Smooth muscle cell (in vitro differentiated cells): ENCODE results near the gene ITGB6. TPM values are rescaled to one million over a fixed set of nuclear protein-coding genes. Genes with fewer than 3 reads are reported as not detected.

Experiments used
- DNase-seq: peaks from one replicate; lab custom pipeline; 2025; ENCODE audit not compliant: unreplicated experiment; lab: John Stamatoyannopoulos, UW
- H2AFZ ChIP-seq: fragments of 200-600 bp; sonication (generic); 2 replicates; pipeline ENCODE4 v1.6.0; 2016; ENCODE audit warnings: antibody characterized with exemption, low read depth, mild to moderate bottlenecking
- H3F3A ChIP-seq: fragments of 200-600 bp; sonication (generic); 2 replicates; pipeline ENCODE4 v1.6.0; 2017; ENCODE audit warnings: antibody characterized with exemption, low read depth
- H3K27ac ChIP-seq: fragments of 200-600 bp; sonication (generic); 2 replicates; pipeline ENCODE4 v1.5.1; 2016; ENCODE audit warnings: low read depth, mild to moderate bottlenecking
- H3K27me3 ChIP-seq: fragments of 200-600 bp; sonication (generic); 2 replicates; pipeline ENCODE4 v1.6.1; 2016; ENCODE audit warnings: low read depth, mild to moderate bottlenecking
- H3K36me3 ChIP-seq: fragments of 200-600 bp; sonication (generic); 2 replicates; pipeline ENCODE4 v1.5.1; 2016; ENCODE audit warnings: low read depth
- H3K4me1 ChIP-seq: fragments of 200-600 bp; sonication (generic); 2 replicates; pipeline ENCODE4 v1.5.1; 2016; ENCODE audit warnings: low read depth
- H3K4me2 ChIP-seq: fragments of 200-600 bp; sonication (generic); 2 replicates; pipeline ENCODE4 v1.6.0; 2016; ENCODE audit warnings: mild to moderate bottlenecking
- H3K4me3 ChIP-seq: fragments of 200-600 bp; sonication (generic); 2 replicates; pipeline ENCODE4 v1.5.1; 2016; ENCODE audit warnings: mild to moderate bottlenecking
- H3K79me2 ChIP-seq: fragments of 200-600 bp; sonication (generic); 2 replicates; pipeline ENCODE4 v1.6.0; 2016; ENCODE audit warnings: low read depth, mild to moderate bottlenecking
- H3K9ac ChIP-seq: fragments of 200-600 bp; sonication (generic); 2 replicates; pipeline ENCODE4 v1.6.0; 2016; ENCODE audit warnings: low read depth
- H3K9me3 ChIP-seq: fragments of 200-600 bp; sonication (generic); replicated peaks from 2 replicates; pipeline ENCODE4 v1.5.1; 2016; ENCODE audit warnings: low read depth
- H4K20me1 ChIP-seq: fragments of 200-600 bp; sonication (generic); 2 replicates; pipeline ENCODE4 v1.6.0; 2016; ENCODE audit warnings: low read depth
- WGBS: methylation state at CpG from one replicate; pipeline ENCODE4 v1.1.7; 2016; ENCODE audit warnings: low lambda C conversion rate; 5-methylcytosine and 5-hydroxymethylcytosine counted together
- polyA plus RNA-seq: library from polyadenylated mRNA; unstranded; fragments of >200 nt; fragmentation: Nextera tagmentation; extraction: Ambion mirVana; gene quantifications from 2 replicates; pipeline ENCODE4 v1.2.1, GENCODE V29; 2016
- total RNA-seq: library from RNA; depleted of rRNA; stranded (reverse); fragments of >200 nt; gene quantifications from 2 replicates; pipeline ENCODE4 v1.2.3, GENCODE V29; 2014
- TF ChIP-seq, protein P1 (sequence below): fragments of 200-600 bp; sonication (generic); IDR thresholded peaks from 2 replicates; pipeline ENCODE4 v1.5.1; 2017; ENCODE audit warnings: borderline replicate concordance, mild to moderate bottlenecking, antibody characterized with exemption; ENCODE audit not compliant: insufficient read depth, poor library complexity, severe bottlenecking

The ITGB6 gene
- total and polyA plus RNA-seq, 2 experiments from 2014 or later, result 15.2 to 181 TPM

DNA sequence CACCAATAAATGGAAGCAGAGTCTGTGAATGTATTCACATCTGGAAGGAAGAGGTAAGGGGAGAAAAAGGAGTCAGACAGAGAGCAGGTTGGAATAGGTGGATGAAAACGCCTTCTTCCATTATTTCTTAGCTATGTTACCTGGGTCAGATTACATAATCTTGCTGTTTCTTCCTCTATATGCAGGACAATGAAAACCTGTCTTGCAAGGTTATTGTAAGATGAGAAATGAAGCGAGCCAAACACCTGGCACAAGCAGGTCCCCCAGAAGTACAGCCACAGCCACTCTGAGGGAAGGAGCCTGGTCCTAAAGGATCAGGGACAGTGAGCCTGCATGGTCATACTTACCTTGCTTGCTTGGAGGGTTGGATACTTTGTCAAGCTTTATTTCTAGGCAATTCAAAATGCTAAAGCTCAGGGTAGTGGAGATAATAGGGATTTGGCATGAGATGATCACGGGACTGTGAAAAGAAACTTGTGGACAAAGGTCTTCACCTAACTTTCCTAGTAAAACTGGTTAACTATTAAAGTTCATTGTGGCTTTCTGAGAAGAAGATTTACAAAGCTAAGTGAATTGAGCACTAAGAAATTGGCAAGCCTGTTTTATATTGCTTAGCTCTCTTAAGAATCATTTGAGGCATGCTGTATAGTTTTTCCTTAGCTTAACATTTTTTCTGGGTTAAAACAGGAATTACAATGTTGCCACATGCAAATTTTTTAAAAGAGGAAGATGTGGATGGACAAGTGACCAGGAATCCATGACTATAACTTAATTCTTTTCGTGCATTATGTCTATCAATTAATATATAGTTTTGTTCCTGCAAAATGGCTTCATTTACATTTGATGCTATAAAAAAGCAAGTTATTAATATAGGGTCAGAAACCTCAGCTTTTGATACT is 121.9 kb downstream of the ITGB6 start:
- H3K4me1 ChIP-seq, result no peaks in the 10 kb centered on the region
- DNase-seq, result no peak
- H3K79me2 ChIP-seq, result no peaks in the 10 kb centered on the region
- no peak overlapping the region for H3K4me3 ChIP-seq
- peaks cover 6% of the 10 kb centered on the region for H3K9me3 ChIP-seq
- no peaks in the 10 kb centered on the region for H3K27me3 ChIP-seq
- no peak overlapping the region for H3K4me2 ChIP-seq
- no peak overlapping the region for H3K27ac ChIP-seq
- H4K20me1 ChIP-seq, result no peaks in the 10 kb centered on the region
- H3K9ac ChIP-seq, result no peak overlapping the region
- WGBS, result 83% methylated on average over 4 of the region's 4 CpGs
- H2AFZ ChIP-seq, result no peak overlapping the region
- no peaks in the 10 kb centered on the region for H3K36me3 ChIP-seq
- TF ChIP-seq, protein P1, sequence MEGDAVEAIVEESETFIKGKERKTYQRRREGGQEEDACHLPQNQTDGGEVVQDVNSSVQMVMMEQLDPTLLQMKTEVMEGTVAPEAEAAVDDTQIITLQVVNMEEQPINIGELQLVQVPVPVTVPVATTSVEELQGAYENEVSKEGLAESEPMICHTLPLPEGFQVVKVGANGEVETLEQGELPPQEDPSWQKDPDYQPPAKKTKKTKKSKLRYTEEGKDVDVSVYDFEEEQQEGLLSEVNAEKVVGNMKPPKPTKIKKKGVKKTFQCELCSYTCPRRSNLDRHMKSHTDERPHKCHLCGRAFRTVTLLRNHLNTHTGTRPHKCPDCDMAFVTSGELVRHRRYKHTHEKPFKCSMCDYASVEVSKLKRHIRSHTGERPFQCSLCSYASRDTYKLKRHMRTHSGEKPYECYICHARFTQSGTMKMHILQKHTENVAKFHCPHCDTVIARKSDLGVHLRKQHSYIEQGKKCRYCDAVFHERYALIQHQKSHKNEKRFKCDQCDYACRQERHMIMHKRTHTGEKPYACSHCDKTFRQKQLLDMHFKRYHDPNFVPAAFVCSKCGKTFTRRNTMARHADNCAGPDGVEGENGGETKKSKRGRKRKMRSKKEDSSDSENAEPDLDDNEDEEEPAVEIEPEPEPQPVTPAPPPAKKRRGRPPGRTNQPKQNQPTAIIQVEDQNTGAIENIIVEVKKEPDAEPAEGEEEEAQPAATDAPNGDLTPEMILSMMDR, result no peak
- no peaks in the 10 kb centered on the region for H3F3A ChIP-seq

DNA sequence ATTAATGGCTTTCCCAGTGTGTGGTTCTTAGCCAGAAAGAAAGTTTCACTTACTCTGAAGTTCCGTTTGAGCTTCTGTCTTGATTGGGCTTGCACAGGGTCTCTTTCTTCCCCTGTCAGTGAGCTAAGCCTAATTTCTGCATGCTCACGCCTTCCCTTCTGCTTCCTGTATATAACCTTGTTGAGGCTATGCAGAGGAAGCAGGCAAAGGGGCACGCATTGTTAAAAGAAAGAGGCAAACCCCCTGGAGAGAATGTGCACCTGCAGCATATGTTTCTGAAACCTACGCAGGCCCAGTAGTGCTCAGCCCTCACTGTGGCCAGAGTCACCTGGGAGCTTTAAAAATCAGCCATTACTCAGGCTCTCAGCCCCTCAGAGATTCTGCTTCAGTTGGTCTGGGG is 123.2 kb downstream of the ITGB6 start:
- no peak overlapping the region for H3K27ac ChIP-seq
- no peak for DNase-seq
- TF ChIP-seq, protein P1, result no peak

DNA sequence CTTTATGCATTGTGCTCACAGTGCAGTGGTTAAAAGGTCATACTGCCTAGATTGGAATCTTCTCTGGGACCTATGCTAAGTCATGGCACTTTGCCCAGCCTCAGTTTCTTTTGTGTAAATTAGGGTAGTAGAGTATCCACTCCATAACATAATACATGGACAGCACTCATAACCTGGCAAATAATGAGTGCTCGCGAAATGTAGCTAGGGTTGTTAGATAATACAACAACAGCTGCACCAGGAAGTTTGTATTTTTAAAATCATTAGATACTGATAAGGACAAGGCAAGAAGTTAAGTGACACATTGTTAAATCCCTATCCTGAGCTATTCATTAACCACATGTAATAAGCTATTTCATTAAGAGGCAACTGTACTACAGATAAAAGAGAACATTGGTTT is 123.8 kb downstream of the ITGB6 start:
- no peak overlapping the region for H3K27ac ChIP-seq
- H3F3A ChIP-seq, result no peaks in the 10 kb centered on the region
- H3K9ac ChIP-seq, result no peak overlapping the region
- peaks cover 6% of the 10 kb centered on the region for H3K9me3 ChIP-seq
- no peaks in the 10 kb centered on the region for H3K79me2 ChIP-seq
- H3K4me2 ChIP-seq, result no peak overlapping the region
- no peaks in the 10 kb centered on the region for H3K36me3 ChIP-seq
- no peaks in the 10 kb centered on the region for H3K4me1 ChIP-seq
- no peak for DNase-seq
- no peak overlapping the region for H3K4me3 ChIP-seq
- no peak overlapping the region for H2AFZ ChIP-seq
- H3K27me3 ChIP-seq, result no peaks in the 10 kb centered on the region
- TF ChIP-seq, protein P1, result no peak
- 100% methylated on average over 2 of the region's 2 CpGs for whole genome bisulfite sequencing
- no peaks in the 10 kb centered on the region for H4K20me1 ChIP-seq

More for the DNA sequence above, 123.2 kb downstream of the ITGB6 start:
- H3F3A ChIP-seq, result no peaks in the 10 kb centered on the region
- WGBS, result 90% methylated on average over 4 of the region's 4 CpGs
- H3K27me3 ChIP-seq, result no peaks in the 10 kb centered on the region
- no peaks in the 10 kb centered on the region for H3K79me2 ChIP-seq
- H4K20me1 ChIP-seq, result no peaks in the 10 kb centered on the region
- no peak overlapping the region for H2AFZ ChIP-seq
- H3K4me2 ChIP-seq, result no peak overlapping the region
- H3K4me3 ChIP-seq, result no peak overlapping the region
- no peaks in the 10 kb centered on the region for H3K4me1 ChIP-seq
- no peak overlapping the region for H3K9ac ChIP-seq
- peaks cover 6% of the 10 kb centered on the region for H3K9me3 ChIP-seq
- H3K36me3 ChIP-seq, result no peaks in the 10 kb centered on the region
